Renal pelvis (tissue), 4 donors: ENCODE data around the gene VAMP8. TPM values are rescaled to one million over a fixed set of nuclear protein-coding genes. Genes with fewer than 3 reads are reported as not detected.
"Not testable (repeated sequence)": the region's sequence is repeated elsewhere in the genome, so short reads cannot be mapped to it uniquely, and the experiment has no call there.

Experiments
- DNase-seq: peaks from one replicate; pipeline ENCODE4 v3.0.0-alpha.2; 2013
- polyA plus RNA-seq, 3 donors: library from polyadenylated mRNA; unstranded; fragments of 120-200 nt; gene quantifications; one replicate each; pipeline ENCODE4 v1.2.1, GENCODE V29; 2013; ENCODE audit not compliant: insufficient read length in 3 of 3

Gene VAMP8
- polyA plus RNA-seq, 3 donors: 85.7 to 106 (median 103) TPM

- peak; percentile 93 for DNase-seq
These were observed 34.6 kb downstream of the VAMP8 start, which contains the start of gene C2orf68 for GRCh38 chr2:85611705-85612587. C2orf68 (minus strand) TSS chr2:85612066; CDS start chr2:85611984, 82 bp downstream.

GRCh38 chr2:85613717-85614515 is 36.5 kb downstream of the VAMP8 start:
- no peak for DNase-seq

DNA sequence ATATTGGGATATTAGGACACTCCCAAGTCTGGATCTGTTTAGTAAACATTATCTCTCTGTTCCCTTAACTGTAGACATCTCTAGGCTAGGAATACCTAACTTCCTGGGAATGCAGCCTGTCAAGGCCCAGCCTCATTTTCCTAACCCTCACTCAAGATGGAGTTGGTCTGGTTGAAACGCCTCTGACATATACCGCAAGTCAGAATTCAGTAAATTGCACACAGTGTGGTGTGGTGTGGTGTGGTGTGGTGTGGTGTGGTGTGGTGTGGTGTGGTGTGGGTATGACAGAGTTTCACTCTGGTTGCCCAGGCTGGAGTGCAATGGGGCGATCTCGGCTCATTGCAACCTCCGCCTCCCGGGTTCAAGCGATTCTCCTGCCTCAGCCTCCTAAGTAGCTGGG is 37.4 kb downstream of the VAMP8 start:
- DNase-seq: not testable (repeated sequence)

DNA sequence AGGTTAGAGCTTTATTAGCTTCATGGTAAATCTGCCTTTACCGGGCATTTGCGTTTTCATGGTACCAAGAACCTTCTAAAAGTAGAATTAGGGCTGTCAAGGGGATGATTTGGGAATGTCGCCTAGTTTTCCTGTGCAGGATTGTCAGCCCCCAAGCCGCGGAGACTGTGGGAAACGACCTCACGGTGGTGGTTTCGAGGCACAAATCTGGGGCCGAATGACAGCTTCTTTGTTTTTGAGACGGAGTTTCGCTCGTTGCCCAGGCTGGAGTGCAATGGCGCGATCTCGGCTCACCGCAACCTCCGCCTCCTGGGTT is 38.0 kb downstream of the VAMP8 start:
- DNase-seq: no peak

DNA sequence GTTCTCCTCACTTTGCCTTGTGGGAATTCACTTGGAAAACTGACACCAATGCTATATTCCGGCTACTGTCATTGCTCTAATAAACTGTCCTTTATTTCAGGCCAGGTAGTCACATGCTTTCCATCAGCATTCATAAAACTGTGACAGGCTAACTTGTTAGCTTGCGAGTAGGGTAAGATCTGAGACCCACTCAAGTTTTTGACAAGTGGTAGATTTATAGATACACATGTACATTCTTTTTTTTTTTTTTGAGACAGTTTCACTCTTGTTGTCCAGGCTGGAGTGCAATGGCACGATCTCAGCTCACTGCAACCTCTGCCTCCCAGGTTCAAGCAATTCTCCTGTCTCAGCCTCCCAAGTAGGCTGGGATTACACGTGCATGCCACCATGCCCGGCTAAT is 40.3 kb downstream of the VAMP8 start:
- not testable (repeated sequence) for DNase-seq

GRCh38 chr2:85619617-85620016 is 42.2 kb downstream of the VAMP8 start:
- DNase-seq: no peak

GRCh38 chr2:85621338-85621737 is 44.0 kb downstream of the VAMP8 start:
- no peak for DNase-seq

DNA sequence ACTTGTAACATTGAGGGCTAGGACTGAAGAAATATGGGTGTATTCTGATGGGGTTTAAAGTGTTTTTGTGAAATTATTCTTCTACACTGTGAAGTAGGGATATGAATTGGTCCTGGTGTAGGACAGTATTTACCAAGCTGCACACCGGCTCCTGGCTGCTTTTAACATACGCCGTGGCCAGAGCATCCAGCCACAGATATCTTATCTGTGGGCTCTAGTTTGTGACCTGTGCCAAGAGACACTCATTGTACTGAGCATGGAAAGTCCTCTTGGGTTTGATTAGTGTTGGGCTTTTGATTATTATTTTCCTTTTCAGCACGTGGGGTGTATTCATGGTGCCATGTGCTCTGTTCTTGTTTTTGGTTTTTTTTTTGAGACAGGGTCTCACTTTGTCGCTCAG is 46.6 kb downstream of the VAMP8 start:
- DNase-seq: no peak

DNA sequence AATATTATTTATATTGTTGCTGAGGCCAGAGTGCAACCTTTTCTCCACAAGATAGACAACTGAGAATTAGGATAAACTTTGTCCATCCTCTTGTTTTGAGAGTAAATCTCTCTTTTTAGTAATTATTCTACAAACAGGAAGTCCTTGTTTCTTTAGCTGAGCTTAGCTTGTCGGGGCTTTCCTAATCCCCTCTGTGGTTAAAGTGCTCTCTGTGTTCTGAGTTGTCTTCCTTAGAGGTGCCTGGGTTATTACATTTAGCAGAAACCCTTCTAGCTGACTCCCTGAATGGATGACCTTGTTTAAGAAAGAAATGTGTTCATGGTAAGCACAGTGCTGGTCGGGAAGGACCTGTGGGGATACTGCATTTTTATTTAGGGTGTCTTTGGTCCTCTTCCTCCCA is 51.3 kb downstream of the VAMP8 start:
- DNase-seq: no peak

GRCh38 chr2:85631316-85631715 is 53.9 kb downstream of the VAMP8 start:
- DNase-seq: no peak

Other genes starting within 250 kb of the VAMP8 start
- gene TGOLN2, start 249.6 kb upstream of the VAMP8 start, polyA plus RNA-seq: 100 to 1,000 TPM; 102 to 149 (median 137) TPM
- 10 to 100 TPM; 24.4 to 31.4 (median 26.0) TPM for gene RETSAT, start 223.1 kb upstream of the VAMP8 start, polyA plus RNA-seq
- gene ELMOD3, start 222.8 kb upstream of the VAMP8 start, polyA plus RNA-seq: 10 to 100 TPM; 22.5 to 38.0 (median 33.1) TPM
- 100 to 1,000 TPM; 113 to 146 (median 116) TPM for gene CAPG, start 167.2 kb upstream of the VAMP8 start, polyA plus RNA-seq
- 1 to 10 TPM in 2 of 3 donors, under 1 TPM in 1; 0.61 to 2.0 (median 1.1) TPM for gene SH2D6, start 158.9 kb upstream of the VAMP8 start, polyA plus RNA-seq
- gene MAT2A, start 38.4 kb upstream of the VAMP8 start, polyA plus RNA-seq: 100 to 1,000 TPM; 340 to 430 (median 417) TPM
- 10 to 100 TPM; 34.9 to 47.7 (median 47.2) TPM for gene GGCX, start 16.1 kb upstream of the VAMP8 start, polyA plus RNA-seq
- gene VAMP5, start 6.8 kb downstream of the VAMP8 start, polyA plus RNA-seq: 10 to 100 TPM; 39.0 to 46.1 (median 44.5) TPM
- gene RNF181, start 18.2 kb downstream of the VAMP8 start, polyA plus RNA-seq: 100 to 1,000 TPM; 136 to 149 (median 144) TPM
- 10 to 100 TPM; 42.7 to 47.0 (median 44.7) TPM for gene TMEM150A, start 25.1 kb downstream of the VAMP8 start, polyA plus RNA-seq
- gene C2orf68, start 34.5 kb downstream of the VAMP8 start, polyA plus RNA-seq: 10 to 100 TPM; 51.7 to 80.5 (median 77.9) TPM
- gene USP39, start 38.6 kb downstream of the VAMP8 start, polyA plus RNA-seq: 10 to 100 TPM; 66.7 to 79.1 (median 70.6) TPM
- under 1 TPM; 0.09 to 0.16 (median 0.15) TPM for gene SFTPB, start 90.6 kb downstream of the VAMP8 start, polyA plus RNA-seq
- 1 to 10 TPM in 1 of 3 donors, under 1 TPM in 2; 0.19 to 1.8 (median 0.51) TPM for gene GNLY, start 116.8 kb downstream of the VAMP8 start, polyA plus RNA-seq
- 10 to 100 TPM; 13.0 to 17.6 (median 15.6) TPM for gene ATOH8, start 176.4 kb downstream of the VAMP8 start, polyA plus RNA-seq